Stimulated activated naive CD4-positive, alpha-beta T cell (primary cell): ENCODE data around the gene NLRP9.

Experiments
- DNase-seq, 6 experiments: peaks; one replicate each; lab custom pipeline; 2025; lab: John Stamatoyannopoulos, UW

Gene NLRP9

GRCh38 chr19:55703790-55704215 lies 34.4 kb downstream of the NLRP9 start:
- DNase-seq: peak in 4 of 6 experiments; percentile 8 to 22 (median 14)

GRCh38 chr19:55702131-55702627 lies 36.0 kb downstream of the NLRP9 start:
- no peak for DNase-seq

- DNase-seq: no peak
These were observed 37.4 kb downstream of the NLRP9 start for GRCh38 chr19:55700813-55701212.

- DNase-seq: no peak
These were observed 39.0 kb downstream of the NLRP9 start for GRCh38 chr19:55699221-55699620.

GRCh38 chr19:55698256-55698655 lies 39.9 kb downstream of the NLRP9 start:
- DNase-seq: no peak

- DNase-seq: no peak
These were observed 40.5 kb downstream of the NLRP9 start for GRCh38 chr19:55697698-55698097.

- no peak for DNase-seq
These were observed 41.1 kb downstream of the NLRP9 start for GRCh38 chr19:55697069-55697440.

- DNase-seq: no peak
These were observed 41.7 kb downstream of the NLRP9 start for GRCh38 chr19:55696301-55697068.

- DNase-seq: no peak
These were observed 42.5 kb downstream of the NLRP9 start for GRCh38 chr19:55695511-55696290.

GRCh38 chr19:55694656-55695491 lies 43.3 kb downstream of the NLRP9 start:
- DNase-seq: no peak

GRCh38 chr19:55694241-55694655 lies 44.0 kb downstream of the NLRP9 start:
- DNase-seq: no peak

GRCh38 chr19:55693336-55693974 lies 44.7 kb downstream of the NLRP9 start:
- no peak for DNase-seq

- no peak for DNase-seq
These were observed 45.5 kb downstream of the NLRP9 start for GRCh38 chr19:55692681-55693081.

- no peak for DNase-seq
These were observed 46.4 kb downstream of the NLRP9 start for GRCh38 chr19:55691561-55692481.

GRCh38 chr19:55690769-55691545 lies 47.2 kb downstream of the NLRP9 start:
- no peak for DNase-seq

GRCh38 chr19:55690109-55690768 lies 48.0 kb downstream of the NLRP9 start:
- DNase-seq: no peak

GRCh38 chr19:55689411-55690108 lies 48.6 kb downstream of the NLRP9 start:
- DNase-seq: no peak

GRCh38 chr19:55688422-55689218 lies 49.6 kb downstream of the NLRP9 start:
- no peak for DNase-seq
